Effector CD8-positive, alpha-beta T cell (primary cell): ENCODE results near the gene SELENOO.

Experiments used
- DNase-seq: peaks from one replicate; lab custom pipeline; 2025; lab: John Stamatoyannopoulos, UW

The SELENOO gene

GRCh38 chr22:50173311-50173982 is 27.4 kb upstream of the SELENOO start:
- no peak for DNase-seq

GRCh38 chr22:50173983-50174355 is 26.8 kb upstream of the SELENOO start:
- DNase-seq: no peak

DNA sequence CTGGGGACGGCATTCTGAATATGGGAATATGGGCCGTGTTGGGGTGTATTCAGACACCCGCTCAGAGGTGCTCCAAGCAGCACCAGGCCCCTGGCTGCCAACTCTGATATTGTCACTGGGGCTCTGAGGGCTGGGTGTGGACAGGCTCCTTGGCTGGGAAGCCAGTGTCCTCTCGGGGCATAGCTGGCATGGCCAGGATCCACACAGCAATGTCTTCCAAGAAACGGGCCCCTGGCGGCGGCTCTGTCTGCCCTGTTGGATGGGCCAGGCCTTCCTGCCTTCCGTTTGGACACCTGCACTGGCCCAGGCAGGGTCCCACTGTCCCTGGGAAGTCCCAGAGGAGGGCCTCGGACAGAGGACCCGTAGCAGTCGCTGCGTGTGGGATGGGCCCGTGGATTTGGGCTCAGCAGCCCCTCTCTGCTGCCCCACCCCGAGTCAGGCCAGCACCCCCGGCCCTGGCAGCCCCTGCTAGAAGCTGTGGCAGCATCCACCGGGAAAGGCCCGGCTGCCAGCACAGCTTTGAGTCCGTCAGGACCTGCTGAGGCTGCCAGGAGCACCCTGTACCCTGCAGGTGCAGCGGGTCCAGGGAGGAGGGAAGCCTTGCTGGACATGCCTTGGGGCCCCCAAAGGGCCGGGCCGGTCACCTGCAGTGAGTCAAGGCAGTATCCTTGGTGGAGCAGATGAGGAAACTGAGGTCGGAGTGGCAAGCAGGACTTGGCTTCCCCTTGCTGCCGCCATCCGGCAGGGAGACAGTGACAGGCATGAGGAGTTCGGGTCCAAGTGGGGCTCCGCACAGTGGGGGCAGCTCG is 26.2 kb upstream of the SELENOO start:
- DNase-seq: no peak

GRCh38 chr22:50175191-50175461 is 25.7 kb upstream of the SELENOO start:
- DNase-seq: no peak

GRCh38 chr22:50175921-50176849 is 24.6 kb upstream of the SELENOO start:
- DNase-seq: no peak

DNA sequence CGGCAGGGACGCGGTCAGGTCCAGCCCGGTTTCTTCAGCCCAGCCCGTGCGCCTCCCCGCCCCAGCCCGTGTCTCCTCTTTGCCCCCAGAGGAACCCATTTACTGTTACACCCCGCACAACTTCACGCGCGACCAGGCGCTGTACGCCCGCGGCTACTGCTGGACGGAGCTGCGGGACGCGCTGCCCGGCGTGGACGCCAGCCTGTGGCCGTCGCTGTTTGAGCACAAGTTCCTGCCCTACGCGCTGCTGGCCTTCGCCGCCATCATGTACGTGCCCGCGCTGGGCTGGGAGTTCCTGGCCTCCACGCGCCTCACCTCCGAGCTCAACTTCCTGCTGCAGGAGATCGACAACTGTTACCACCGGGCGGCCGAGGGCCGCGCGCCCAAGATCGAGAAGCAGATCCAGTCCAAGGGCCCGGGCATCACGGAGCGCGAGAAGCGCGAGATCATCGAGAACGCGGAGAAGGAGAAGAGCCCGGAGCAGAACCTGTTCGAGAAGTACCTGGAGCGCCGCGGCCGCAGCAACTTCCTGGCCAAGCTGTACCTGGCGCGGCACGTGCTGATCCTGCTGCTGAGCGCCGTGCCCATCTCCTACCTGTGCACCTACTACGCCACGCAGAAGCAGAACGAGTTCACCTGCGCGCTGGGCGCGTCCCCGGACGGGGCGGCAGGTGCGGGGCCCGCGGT is 23.8 kb upstream of the SELENOO start:
- DNase-seq: no peak

DNA sequence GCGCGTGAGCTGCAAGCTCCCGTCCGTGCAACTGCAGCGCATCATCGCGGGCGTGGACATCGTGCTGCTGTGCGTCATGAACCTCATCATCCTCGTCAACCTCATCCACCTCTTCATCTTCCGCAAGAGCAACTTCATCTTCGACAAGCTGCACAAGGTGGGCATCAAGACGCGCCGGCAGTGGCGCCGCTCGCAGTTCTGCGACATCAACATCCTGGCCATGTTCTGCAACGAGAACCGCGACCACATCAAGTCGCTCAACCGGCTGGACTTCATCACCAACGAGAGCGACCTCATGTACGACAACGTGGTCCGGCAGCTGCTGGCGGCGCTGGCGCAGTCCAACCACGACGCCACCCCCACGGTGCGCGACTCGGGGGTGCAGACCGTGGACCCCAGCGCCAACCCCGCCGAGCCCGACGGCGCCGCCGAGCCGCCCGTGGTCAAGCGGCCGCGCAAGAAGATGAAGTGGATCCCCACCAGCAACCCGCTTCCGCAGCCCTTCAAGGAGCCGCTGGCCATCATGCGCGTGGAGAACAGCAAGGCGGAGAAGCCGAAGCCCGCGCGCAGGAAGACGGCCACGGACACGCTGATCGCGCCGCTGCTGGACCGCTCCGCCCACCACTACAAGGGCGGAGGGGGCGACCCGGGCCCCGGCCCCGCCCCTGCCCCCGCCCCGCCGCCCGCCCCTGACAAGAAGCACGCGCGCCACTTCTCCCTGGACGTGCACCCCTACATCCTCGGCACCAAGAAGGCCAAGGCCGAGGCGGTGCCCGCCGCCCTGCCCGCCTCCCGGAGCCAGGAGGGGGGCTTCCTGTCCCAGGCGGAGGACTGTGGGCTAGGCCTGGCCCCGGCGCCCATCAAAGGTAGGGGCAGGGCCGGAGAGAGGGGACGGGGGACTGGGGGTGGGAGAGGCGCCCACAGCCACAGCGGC is 23.0 kb upstream of the SELENOO start:
- DNase-seq: no peak

- no peak for DNase-seq
Measured at GRCh38 chr22:50178471-50178864, 22.3 kb upstream of the SELENOO start.

GRCh38 chr22:50178871-50179869 is 21.6 kb upstream of the SELENOO start:
- DNase-seq: no peak

GRCh38 chr22:50179937-50180726 is 20.7 kb upstream of the SELENOO start:
- no peak for DNase-seq

DNA sequence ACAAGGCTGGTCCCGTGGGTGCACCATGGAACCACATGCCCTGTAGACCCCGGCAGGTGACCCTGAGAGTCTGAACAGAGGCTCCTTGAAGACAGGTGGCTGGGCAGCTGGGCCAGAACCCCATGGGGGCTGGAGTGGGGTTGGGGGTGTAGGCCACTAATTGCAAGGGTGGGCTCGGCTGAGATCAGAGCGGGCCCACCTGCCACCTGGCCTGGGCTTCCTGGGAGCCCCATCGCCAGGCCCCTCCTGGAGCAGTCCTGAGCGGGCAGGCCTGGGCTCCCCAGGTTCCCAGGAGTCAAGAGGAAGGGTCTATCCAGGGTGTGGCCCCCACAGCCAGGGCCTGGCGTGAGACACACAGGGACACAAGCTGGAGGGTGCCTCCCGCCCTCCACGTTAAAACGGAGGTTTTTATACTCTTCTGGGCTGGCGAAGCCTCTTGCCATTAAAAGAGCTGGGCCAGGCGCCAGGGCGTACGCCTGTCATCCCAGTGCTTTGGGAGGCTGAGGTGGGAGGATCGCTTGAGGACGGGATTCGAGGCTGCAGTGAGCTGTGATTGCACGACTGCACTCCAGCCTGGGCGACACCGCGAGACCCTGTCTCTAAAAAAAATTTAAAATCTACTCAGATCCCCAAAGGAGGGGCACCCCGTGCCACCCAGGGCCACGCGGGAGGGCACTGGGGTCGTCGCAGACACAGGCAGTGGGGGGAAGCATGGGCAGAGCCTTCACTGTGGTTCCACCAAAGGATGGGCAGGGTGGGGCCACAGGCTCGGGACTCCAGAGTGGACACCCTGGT is 19.9 kb upstream of the SELENOO start:
- no peak for DNase-seq

DNA sequence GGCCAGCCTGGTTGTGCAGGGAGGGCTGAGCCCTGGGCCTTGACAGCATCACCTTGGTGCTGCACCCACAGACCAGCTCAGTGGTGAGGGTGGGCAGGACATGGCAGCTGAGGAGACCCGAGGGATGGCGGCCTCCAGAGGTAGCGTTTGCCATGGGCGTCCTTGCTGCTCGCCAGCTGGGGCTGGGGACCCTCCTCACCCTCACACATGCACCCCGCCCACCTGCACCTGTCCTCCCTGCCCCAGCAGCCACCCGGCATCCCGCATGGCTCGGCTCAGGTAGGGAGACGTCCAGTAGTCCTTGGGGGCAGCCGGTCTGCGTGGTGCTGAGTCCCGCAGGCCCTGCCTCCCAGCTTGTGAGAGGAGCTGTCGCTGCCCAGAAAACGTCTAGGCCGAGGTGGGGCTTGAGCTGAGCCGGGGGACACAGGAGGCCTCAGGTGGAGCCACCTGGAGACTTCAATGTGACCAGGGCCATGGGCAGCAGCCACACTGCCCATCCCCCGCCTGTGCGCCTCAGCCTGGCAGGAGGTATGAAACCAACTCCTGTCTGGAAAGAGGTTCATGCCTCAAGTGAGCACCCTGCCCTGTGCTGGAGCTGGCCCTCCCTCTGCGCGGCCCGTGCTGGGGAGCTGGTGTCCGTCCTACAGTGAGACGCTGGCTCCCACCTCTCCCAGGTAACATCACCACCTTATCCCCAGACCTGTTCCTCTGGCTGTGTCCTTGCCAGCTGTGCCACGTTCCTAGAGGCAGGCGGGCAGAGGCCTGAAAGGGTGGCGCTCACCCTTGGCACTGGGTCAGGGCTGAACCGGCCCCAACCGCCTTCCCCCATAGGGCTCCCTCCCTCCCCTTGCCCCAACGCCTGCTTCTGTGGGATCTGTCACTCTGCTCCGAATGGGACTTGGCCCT is 18.4 kb upstream of the SELENOO start:
- no peak for DNase-seq

DNA sequence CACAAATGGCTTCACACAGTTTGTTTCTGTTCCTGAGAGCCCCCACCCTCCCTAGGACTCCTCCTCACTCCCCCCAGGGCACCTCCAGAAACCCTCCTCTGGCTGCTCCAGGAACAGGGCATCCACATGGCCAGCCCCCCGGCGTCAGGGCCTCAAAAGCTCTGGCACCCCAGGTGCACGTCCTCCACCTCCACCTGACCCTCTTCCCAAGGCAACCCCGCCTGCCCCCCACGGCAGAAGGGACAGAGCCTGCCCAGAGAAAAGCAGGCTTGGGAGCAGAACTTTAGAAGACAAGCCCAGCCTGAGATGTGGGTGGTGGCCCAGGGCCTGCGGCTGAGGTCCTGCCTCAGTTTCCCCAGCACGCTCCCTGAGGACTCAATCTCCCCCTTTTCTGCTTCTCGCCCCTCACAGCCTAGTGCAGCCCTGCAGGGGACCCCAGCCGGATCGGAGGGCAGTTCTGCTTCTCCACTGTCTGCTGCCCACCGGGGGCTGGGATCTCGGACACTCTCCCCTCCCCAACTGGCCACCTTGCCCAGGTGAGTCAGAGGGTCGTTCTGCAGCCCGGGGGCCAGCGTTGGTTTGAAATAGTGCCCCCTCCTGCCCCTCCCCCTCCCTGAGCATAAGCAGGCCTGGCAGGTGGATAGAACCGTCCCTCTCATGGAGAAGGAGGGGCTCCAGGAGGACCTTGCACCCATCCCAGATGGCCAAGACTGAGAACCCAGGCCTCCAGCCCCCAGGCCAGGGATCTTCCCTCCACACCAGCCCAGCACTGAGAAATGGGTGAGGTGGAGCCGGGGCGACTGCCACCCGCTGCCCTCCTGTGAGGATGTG is 17.5 kb upstream of the SELENOO start:
- DNase-seq: no peak

DNA sequence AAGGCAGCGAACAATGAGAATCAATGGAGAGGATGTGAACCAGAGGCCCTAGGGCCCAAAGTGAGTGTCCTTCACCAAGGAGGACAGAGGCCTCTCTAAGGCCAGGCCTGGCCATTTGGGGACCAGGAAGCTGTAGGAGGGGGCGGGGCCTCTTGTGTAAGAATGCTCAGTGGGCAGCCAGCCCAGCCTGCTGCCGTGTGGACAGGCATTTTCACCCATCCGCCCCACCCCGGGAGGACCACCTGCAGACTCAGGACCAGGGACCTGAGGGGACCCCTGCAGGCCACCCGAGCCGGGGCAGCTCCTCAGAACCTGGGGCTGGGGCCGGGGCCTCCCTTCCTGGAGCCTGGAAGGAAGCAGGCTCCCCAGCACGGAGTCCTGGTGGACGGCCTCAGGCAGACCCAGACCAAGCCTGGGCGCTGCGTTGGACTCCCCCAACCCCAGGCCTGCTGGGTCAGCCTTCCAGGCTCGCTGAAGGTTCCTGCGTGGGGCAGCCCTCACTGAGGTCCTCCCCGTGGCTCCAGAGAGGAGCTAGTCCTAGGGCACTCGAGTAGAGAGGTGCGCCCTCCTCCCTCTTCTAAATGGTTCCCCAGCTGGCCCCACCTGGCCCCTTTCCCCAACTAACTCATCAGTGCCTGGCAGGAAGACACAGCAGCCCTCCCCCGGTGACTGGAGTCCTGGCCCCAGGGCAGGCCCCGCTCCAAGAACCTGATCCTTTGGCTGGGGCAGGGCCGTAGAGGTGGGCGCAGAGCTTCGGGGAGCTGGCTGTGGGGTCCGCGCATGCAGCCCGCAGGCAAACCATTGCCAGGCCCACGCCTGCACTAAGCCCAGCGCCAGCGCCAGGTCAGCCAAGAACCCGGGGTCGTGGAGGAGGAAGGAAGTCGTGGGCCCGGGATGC is 16.6 kb upstream of the SELENOO start:
- no peak for DNase-seq

DNA sequence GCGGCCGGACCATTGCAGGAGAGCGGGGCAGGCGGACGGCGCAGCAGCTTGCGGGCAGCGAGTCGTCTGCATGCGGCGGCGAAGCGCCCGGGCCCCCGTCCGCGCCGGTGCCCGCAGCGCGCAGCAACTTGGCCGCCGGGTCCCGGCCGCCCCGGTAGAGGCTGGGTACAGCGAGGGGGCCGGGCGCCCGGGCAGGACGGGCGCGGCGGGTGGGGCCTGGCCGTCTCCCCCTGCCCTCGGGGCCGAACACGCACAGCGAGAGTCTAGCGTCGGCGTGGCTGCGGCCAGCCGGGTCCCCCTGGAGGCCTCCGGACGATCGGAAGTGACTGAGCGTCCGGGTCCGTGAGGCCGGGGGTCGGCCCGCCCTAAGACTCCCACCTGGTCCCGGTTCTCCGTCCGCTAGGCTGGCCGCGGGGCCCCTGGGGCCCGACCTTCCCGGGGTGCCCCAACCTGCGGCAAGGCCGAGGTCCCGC is 15.9 kb upstream of the SELENOO start:
- no peak for DNase-seq
